Measurements from ENCODE around the gene KISS1.

Gene KISS1

DNA sequence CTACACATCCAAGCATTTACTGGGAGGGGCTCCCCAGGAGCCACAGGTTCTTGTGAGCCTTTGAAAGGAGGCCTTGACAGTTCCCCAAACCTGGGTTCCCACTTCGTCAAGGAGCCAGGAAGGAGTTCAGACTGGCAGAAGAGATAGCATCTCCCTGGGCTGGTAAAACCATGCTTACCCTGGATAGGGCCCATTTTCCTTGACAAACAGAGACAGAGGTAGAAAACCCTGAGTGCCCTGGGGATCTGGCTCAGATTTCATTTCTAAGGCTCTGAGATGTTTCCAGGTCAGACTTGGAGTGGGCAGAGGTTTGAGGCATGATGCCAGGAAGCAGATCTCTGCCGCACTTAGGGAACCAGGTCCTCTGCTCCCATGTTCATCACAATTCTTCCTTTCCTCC, 47.2 kb downstream of the KISS1 start:
- in situ Hi-C loops (cut with HindIII; ENCODE audit: low sequenced_read_pairs) = loop anchor here (25.0 kb wide), 1 partner anchor 287 kb away; the partner anchor contains the start of gene SNRPE
- H3K4me3 ChIP-seq (ENCODE audit: low read depth, low read length) = no peak overlapping the region
- no peak for DNase-seq (ENCODE audit: low read depth, low spot score)
- TF ChIP-seq, protein P1, sequence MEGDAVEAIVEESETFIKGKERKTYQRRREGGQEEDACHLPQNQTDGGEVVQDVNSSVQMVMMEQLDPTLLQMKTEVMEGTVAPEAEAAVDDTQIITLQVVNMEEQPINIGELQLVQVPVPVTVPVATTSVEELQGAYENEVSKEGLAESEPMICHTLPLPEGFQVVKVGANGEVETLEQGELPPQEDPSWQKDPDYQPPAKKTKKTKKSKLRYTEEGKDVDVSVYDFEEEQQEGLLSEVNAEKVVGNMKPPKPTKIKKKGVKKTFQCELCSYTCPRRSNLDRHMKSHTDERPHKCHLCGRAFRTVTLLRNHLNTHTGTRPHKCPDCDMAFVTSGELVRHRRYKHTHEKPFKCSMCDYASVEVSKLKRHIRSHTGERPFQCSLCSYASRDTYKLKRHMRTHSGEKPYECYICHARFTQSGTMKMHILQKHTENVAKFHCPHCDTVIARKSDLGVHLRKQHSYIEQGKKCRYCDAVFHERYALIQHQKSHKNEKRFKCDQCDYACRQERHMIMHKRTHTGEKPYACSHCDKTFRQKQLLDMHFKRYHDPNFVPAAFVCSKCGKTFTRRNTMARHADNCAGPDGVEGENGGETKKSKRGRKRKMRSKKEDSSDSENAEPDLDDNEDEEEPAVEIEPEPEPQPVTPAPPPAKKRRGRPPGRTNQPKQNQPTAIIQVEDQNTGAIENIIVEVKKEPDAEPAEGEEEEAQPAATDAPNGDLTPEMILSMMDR (IDR thresholded peaks at IDR 0.05; ENCODE audit: low read depth, low read length) = no peak

- TF ChIP-seq, protein P1 (IDR thresholded peaks at IDR 0.05; ENCODE audit: low read depth, low read length) = no peak
- no peak for DNase-seq (ENCODE audit: low read depth, low spot score)
- no peak overlapping the region for H3K4me3 ChIP-seq (ENCODE audit: low read depth, low read length)
- in situ Hi-C loops (cut with HindIII; ENCODE audit: low sequenced_read_pairs) = loop anchor here (25.0 kb wide), 1 partner anchor 285 kb away; the partner anchor contains the start of gene SNRPE
These were observed 48.6 kb downstream of the KISS1 start for GRCh38 chr1:204147406-204148383.

DNA sequence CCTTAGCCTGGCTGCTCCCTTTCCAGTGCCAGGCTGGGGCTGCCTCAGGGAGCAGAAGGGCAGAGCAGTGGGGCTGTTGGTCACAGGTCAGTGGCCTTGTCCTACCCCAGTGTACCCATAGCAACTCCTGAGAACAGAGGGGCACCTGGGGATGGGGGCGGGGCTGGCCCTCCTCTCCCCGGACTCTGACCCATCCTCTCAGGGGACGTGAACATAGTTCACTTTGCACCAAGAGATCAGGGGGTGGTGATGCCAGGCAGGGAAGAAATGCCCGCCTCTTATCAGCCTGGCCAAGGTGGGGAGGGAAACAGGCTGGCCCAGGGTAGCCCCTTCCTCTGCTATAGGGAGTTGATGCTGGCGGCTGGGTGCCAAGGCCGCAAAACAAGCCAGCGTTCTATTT, 49.3 kb downstream of the KISS1 start:
- in situ Hi-C loops (cut with HindIII; ENCODE audit: low sequenced_read_pairs) = loop anchor here (25.0 kb wide), 1 partner anchor 285 kb away; the partner anchor contains the start of gene SNRPE
- no peak overlapping the region for H3K4me3 ChIP-seq (ENCODE audit: low read depth, low read length)
- TF ChIP-seq, protein P1 (IDR thresholded peaks at IDR 0.05; ENCODE audit: low read depth, low read length) = no peak
- DNase-seq (ENCODE audit: low read depth, low spot score) = no peak

DNA sequence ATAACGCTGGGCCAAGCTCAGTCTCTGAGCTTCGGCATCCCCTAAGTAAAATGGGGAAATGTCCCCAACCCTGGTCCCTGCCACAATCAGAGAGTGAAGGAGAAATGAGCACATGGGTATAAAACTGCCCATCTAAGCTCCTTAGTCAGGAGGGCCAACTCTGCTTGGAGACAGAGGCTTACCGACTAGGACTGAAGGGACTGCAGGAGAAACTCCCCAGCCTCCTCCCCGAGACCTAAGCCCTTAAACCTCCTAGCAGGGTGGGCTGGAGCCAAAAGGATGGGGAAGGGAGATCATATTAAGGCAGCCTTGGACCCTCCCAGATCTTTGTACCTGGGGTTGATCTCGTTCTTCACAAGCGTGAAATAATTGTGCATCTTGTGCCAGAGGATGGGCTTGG, 50.0 kb downstream of the KISS1 start:
- DNase-seq (ENCODE audit: low read depth, low spot score) = no peak
- no peak overlapping the region for H3K4me3 ChIP-seq (ENCODE audit: low read depth, low read length)
- in situ Hi-C loops (cut with HindIII; ENCODE audit: low sequenced_read_pairs) = loop anchor here (25.0 kb wide), 1 partner anchor 284 kb away; the partner anchor contains the start of gene SNRPE
- TF ChIP-seq, protein P1 (IDR thresholded peaks at IDR 0.05; ENCODE audit: low read depth, low read length) = no peak

DNA sequence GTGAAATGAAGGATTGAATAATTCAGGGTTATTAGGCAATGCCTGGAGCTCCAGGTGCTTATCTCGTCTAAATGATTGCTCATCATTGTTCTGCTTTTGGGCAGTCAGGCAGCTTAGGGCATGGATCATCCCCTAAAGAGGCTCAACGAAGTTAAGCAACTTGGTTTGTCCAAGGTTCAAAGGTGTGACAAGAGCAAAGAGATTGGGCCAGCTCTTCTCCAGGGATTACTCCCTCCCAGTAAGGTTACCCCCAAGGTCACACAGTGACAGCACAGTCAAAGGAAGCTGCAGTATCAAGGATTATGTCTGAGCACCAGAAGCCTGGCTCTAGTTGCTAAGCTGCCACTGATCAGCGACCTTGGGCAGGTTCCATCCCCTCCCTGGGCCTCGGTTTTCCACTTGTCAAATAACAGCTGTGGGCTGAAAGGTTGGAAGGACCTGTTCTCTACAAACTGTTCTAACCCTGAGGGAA, 51.2 kb downstream of the KISS1 start:
- in situ Hi-C loops (cut with HindIII; ENCODE audit: low sequenced_read_pairs) = loop anchor here (25.0 kb wide), 1 partner anchor 283 kb away; the partner anchor contains the start of gene SNRPE
- no peak overlapping the region for H3K4me3 ChIP-seq (ENCODE audit: low read depth, low read length)
- DNase-seq (ENCODE audit: low read depth, low spot score) = no peak
- TF ChIP-seq, protein P1 (IDR thresholded peaks at IDR 0.05; ENCODE audit: low read depth, low read length) = no peak

DNA sequence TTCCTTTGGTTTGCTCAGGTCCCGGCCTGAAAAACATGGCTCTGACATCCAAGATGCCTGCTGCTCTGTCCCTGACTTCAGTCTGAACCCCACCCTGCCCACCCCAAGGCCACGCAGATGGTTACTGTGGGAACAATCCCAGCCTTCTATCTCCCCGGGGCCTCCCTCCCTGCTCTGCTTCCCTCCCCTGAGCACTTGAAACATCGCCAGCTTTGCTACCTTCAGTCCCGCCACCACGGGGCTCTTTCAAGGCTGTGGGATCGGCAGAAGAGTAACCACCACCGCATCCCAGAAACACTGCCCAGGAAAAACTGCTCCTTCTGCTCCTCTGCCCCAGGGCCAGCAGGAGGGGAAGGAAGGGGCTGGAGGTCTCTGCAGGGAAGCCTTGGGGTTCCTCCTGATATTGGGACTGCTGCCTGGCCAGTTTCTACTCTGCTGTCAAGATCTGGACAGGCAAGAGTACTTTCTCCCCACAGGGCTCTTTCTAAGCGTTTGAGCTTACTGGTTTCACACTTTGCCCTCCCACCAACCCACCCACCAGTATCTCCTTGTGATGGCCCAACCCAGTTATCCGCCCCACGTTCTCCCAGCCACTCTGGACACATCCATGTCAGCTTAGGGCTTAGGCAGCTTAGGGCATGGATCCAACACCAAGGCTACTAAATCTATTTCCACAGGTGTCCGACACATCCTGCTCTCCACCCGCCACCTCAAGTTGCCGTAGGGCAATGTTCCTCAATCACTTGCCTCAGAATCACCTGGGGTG, 52.8 kb downstream of the KISS1 start:
- H3K4me3 ChIP-seq (ENCODE audit: low read depth, low read length) = no peak overlapping the region
- TF ChIP-seq, protein P1 (IDR thresholded peaks at IDR 0.05; ENCODE audit: low read depth, low read length) = no peak
- DNase-seq (ENCODE audit: low read depth, low spot score) = no peak
- in situ Hi-C loops (cut with HindIII; ENCODE audit: low sequenced_read_pairs) = loop anchor here (25.0 kb wide), 1 partner anchor 281 kb away; the partner anchor contains the start of gene SNRPE
